Esophagus squamous epithelium (tissue), 4 donors: ENCODE measurements around the gene RNGTT.

Source experiments
- CTCF ChIP-seq, 6 experiments: fragments of 450-650 bp in 4 of 6; fragments of 200-600 bp in 2 of 6; sonication (generic) in 2 of 6; IDR thresholded peaks; one replicate each; pipeline ENCODE4 v1.5.1; 2016 to 2019; ENCODE audit warnings: antibody characterized with exemption in 6 of 6, mild to moderate bottlenecking in 4 of 6, moderate library complexity in 4 of 6
- POLR2A ChIP-seq, 4 donors: fragments of 450-650 bp; IDR thresholded peaks; one replicate each; pipeline ENCODE4 v1.6.1; 2017; ENCODE audit warnings: antibody characterized with exemption in 4 of 4, mild to moderate bottlenecking in 4 of 4, moderate library complexity in 3 of 4

DNA sequence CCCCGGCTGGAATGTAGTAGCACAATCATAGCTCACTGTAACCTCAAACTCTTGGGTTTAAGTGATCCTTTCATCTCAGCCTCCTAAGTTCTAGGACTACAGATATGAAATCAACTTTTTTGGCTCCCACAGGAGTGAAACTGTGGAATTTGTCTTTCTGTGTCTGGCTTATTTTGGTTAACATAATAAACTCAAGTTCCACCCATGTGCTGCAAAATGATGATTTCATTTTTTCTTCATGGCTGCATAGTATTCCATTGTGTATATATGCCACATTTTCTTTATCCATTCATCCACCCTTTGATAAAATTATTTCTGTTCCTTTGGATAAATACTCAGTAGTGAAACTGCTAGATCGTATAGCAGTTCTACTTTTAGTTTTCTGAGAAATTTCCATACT lies 29.9 kb downstream of the RNGTT start:
- TF ChIP-seq CTCF (IDR thresholded peaks at IDR 0.05) (no peak), POLR2A (IDR thresholded peaks at IDR 0.05) (no peak)
